Colonic mucosa (tissue), 4 donors: ENCODE measurements around the gene GSG1L. TPM values are rescaled to one million over a fixed set of nuclear protein-coding genes. Genes with fewer than 3 reads are reported as not detected.

Experiments used
- DNase-seq: peaks from one replicate; pipeline ENCODE4 v3.0.0-alpha.2; 2020
- H3K27ac ChIP-seq: fragments of 200-600 bp; one replicate; pipeline ENCODE4 v1.8.0; 2021
- H3K27me3 ChIP-seq: fragments of 200-600 bp; one replicate; pipeline ENCODE4 v1.8.0; 2021
- H3K36me3 ChIP-seq: fragments of 200-600 bp; one replicate; pipeline ENCODE4 v1.8.0; 2021
- H3K4me1 ChIP-seq: fragments of 200-600 bp; one replicate; pipeline ENCODE4 v1.8.0; 2021; ENCODE audit warnings: mild to moderate bottlenecking
- H3K4me3 ChIP-seq: fragments of 200-600 bp; one replicate; pipeline ENCODE4 v1.8.0; 2021
- H3K9ac ChIP-seq, 2 donors: one replicate each; pipeline ENCODE4 v1.7.0; 2013; ENCODE audit warnings: control low read depth in 2 of 2, low read depth in 2 of 2, low read length in 2 of 2
- H3K9me3 ChIP-seq: fragments of 200-600 bp; one replicate; pipeline ENCODE4 v1.8.0; 2021
- CTCF ChIP-seq: fragments of 200-600 bp; IDR thresholded peaks from one replicate; pipeline ENCODE4 v1.8.0; 2022; ENCODE audit warnings: antibody characterized with exemption, mild to moderate bottlenecking
- intact Hi-C: fragments of 100-400 bp; cut with DNase I; formaldehyde crosslinking; loops from one replicate; pipeline ENCODE4 v1.14.1; 2022
- total RNA-seq, 2 donors: library from RNA; stranded (reverse); fragmentation: NEBNext Ultra II Directional in 1 of 2; extraction: Animal tissue kit (Norgen Biotek cat#: 25700) in 1 of 2; gene quantifications; one replicate each; pipeline ENCODE4 v1.2.1, GENCODE V29; 2021
- donor health status: healthy.
- donor health status: DM: no; HTN: no; CAD: no.
- donor health status: DM: no; HTN: no; CAD: no.

GSG1L gene
- total RNA-seq, 2 donors from 2014 or later: 0.13 to 0.15 TPM

GRCh38 chr16:27778926-27779570, 284.5 kb downstream of the GSG1L start:
- Histone ChIP-seq H3K9ac (no peak overlapping the region), H3K27ac (no peak overlapping the region), H3K27me3 (no peaks in the 10 kb centered on the region), H3K36me3 (no peaks in the 10 kb centered on the region), H3K4me1 (no peaks in the 10 kb centered on the region), H3K4me3 (no peak overlapping the region), H3K9me3 (no peaks in the 10 kb centered on the region)
- no peak for DNase-seq
- intact Hi-C loops: no loop called here
- no peak for TF ChIP-seq CTCF

GRCh38 chr16:27778171-27778925, 285.2 kb downstream of the GSG1L start:
- no peaks in the 10 kb centered on the region for H3K9me3 ChIP-seq
- TF ChIP-seq CTCF: no peak
- no peak overlapping the region for H3K9ac ChIP-seq
- no peaks in the 10 kb centered on the region for H3K4me1 ChIP-seq
- intact Hi-C loops: no loop called here
- no peak for DNase-seq
- H3K36me3 ChIP-seq: no peaks in the 10 kb centered on the region
- H3K4me3 ChIP-seq: no peak overlapping the region
- H3K27ac ChIP-seq: no peak overlapping the region
- no peaks in the 10 kb centered on the region for H3K27me3 ChIP-seq

- Histone ChIP-seq H3K27ac (no peak overlapping the region), H3K36me3 (no peaks in the 10 kb centered on the region), H3K9me3 (no peaks in the 10 kb centered on the region), H3K4me3 (no peak overlapping the region), H3K27me3 (no peaks in the 10 kb centered on the region), H3K4me1 (no peaks in the 10 kb centered on the region), H3K9ac (no peak overlapping the region)
- DNase-seq: no peak
- intact Hi-C loops: no loop called here
- no peak for TF ChIP-seq CTCF
Observed at GRCh38 chr16:27777527-27777926, 286.0 kb downstream of the GSG1L start.

- H3K4me1 ChIP-seq: no peaks in the 10 kb centered on the region
- no peak overlapping the region for H3K27ac ChIP-seq
- no peaks in the 10 kb centered on the region for H3K27me3 ChIP-seq
- no peak overlapping the region for H3K9ac ChIP-seq
- intact Hi-C loops: no loop called here
- no peaks in the 10 kb centered on the region for H3K9me3 ChIP-seq
- no peak overlapping the region for H3K4me3 ChIP-seq
- DNase-seq: no peak
- TF ChIP-seq CTCF: no peak
- H3K36me3 ChIP-seq: no peaks in the 10 kb centered on the region
Observed at GRCh38 chr16:27776556-27777225, 286.8 kb downstream of the GSG1L start.

- H3K36me3 ChIP-seq: no peaks in the 10 kb centered on the region
- no peaks in the 10 kb centered on the region for H3K9me3 ChIP-seq
- no peak for DNase-seq
- no peak overlapping the region for H3K27ac ChIP-seq
- H3K9ac ChIP-seq: no peak overlapping the region
- intact Hi-C loops: no loop called here
- H3K4me1 ChIP-seq: no peaks in the 10 kb centered on the region
- no peak for TF ChIP-seq CTCF
- H3K4me3 ChIP-seq: no peak overlapping the region
- no peaks in the 10 kb centered on the region for H3K27me3 ChIP-seq
Observed at GRCh38 chr16:27775254-27775653, 288.3 kb downstream of the GSG1L start.
